GM06990 (cell line): ENCODE data around the gene UGT1A6.
"Not testable (repeated sequence)": the region's sequence is repeated elsewhere in the genome, so short reads cannot be mapped to it uniquely, and the experiment has no call there.

Experiments
- DNase-seq: peaks from one replicate; pipeline ENCODE4 v3.0.0-alpha.2; 2011; ENCODE audit not compliant: insufficient read length; ENCODE audit errors: extremely low read depth
- H3K27me3 ChIP-seq: replicated peaks from 2 replicates; pipeline ENCODE4 v1.6.0; 2011; ENCODE audit warnings: low read length; ENCODE audit not compliant: control insufficient read depth, insufficient read depth
- H3K36me3 ChIP-seq: 2 replicates; pipeline ENCODE4 v1.5.1; 2011; ENCODE audit warnings: low read length; ENCODE audit not compliant: control insufficient read depth, insufficient read depth
- H3K4me3 ChIP-seq: replicated peaks from 2 replicates; pipeline ENCODE4 v1.5.1; 2011; ENCODE audit warnings: low read depth, mild to moderate bottlenecking, control low read depth, low read length
- CTCF ChIP-seq: IDR thresholded peaks from 2 replicates; pipeline ENCODE4 v1.5.1; 2011; ENCODE audit warnings: low read length, control low read depth, mild to moderate bottlenecking, inconsistent platforms; ENCODE audit not compliant: insufficient read depth, poor library complexity, severe bottlenecking

The UGT1A6 gene

GRCh38 chr2:233712611-233713261 is 20.0 kb downstream of the UGT1A6 start, which contains the start of gene UGT1A5:
Gene UGT1A5 (plus strand): TSS chr2:233712907. CDS start chr2:233712992, 85 bp downstream.
- DNase-seq: no peak
- no peak for TF ChIP-seq CTCF
- H3K4me3 ChIP-seq: no peak within 1 kb of the TSS
- H3K36me3 ChIP-seq: no peaks in the 10 kb centered on the region
- H3K27me3 ChIP-seq: no peaks in the 10 kb centered on the region

GRCh38 chr2:233713262-233713615 is 20.5 kb downstream of the UGT1A6 start:
- Histone ChIP-seq H3K27me3 (no peaks in the 10 kb centered on the region), H3K4me3 (no peak overlapping the region), H3K36me3 (no peaks in the 10 kb centered on the region)
- DNase-seq: no peak
- no peak for TF ChIP-seq CTCF

GRCh38 chr2:233714121-233714520 is 21.4 kb downstream of the UGT1A6 start:
- Histone ChIP-seq H3K27me3 (no peaks in the 10 kb centered on the region), H3K4me3 (no peak overlapping the region), H3K36me3 (no peaks in the 10 kb centered on the region)
- no peak for DNase-seq
- TF ChIP-seq CTCF: no peak

GRCh38 chr2:233718552-233718951 is 25.9 kb downstream of the UGT1A6 start, which contains the start of gene UGT1A4:
Gene UGT1A4 (plus strand): TSS chr2:233718736. CDS start chr2:233718821, 85 bp downstream.
- no peaks in the 10 kb centered on the region for H3K36me3 ChIP-seq

GRCh38 chr2:233728723-233729301 is 36.1 kb downstream of the UGT1A6 start, which contains the start of gene UGT1A3:
Gene UGT1A3 (plus strand): TSS chr2:233729042. CDS start chr2:233729127, 85 bp downstream.
- Histone ChIP-seq H3K4me3 (no peak within 1 kb of the TSS), H3K36me3 (no peaks in the 10 kb centered on the region), H3K27me3 (no peaks in the 10 kb centered on the region)
- no peak for TF ChIP-seq CTCF
- no peak for DNase-seq

More at GRCh38 chr2:233718552-233718951, 25.9 kb downstream of the UGT1A6 start, which contains the start of gene UGT1A4:
- H3K27me3 ChIP-seq: no peaks in the 10 kb centered on the region
- no peak for DNase-seq
- TF ChIP-seq CTCF: no peak
- H3K4me3 ChIP-seq: no peak within 1 kb of the TSS

GRCh38 chr2:233736868-233737653 is 44.4 kb downstream of the UGT1A6 start:
- not testable (repeated sequence) for H3K27me3 ChIP-seq, DNase-seq, H3K4me3 ChIP-seq

More at GRCh38 chr2:233736868-233737653, 44.4 kb downstream of the UGT1A6 start:
- H3K36me3 ChIP-seq: not testable (repeated sequence)
